D721Med (cell line): ENCODE results near the gene SPIB.

ENCODE experiments used
- DNase-seq: peaks from one replicate; pipeline ENCODE4 v3.0.0; 2011; ENCODE audit warnings: low spot score; ENCODE audit not compliant: insufficient read length
- FAIRE-seq: peaks from 2 replicates; lab custom pipeline; 2011; peaks lifted over from hg19 to GRCh38; lab: Jason Lieb, UNC
- TF ChIP-seq, protein P1 (sequence below): IDR thresholded peaks from 2 replicates; pipeline ENCODE4 v1.5.1; 2012; ENCODE audit warnings: mild to moderate bottlenecking, control low read depth; ENCODE audit not compliant: insufficient read depth; ENCODE audit errors: missing control alignments

Gene SPIB

DNA sequence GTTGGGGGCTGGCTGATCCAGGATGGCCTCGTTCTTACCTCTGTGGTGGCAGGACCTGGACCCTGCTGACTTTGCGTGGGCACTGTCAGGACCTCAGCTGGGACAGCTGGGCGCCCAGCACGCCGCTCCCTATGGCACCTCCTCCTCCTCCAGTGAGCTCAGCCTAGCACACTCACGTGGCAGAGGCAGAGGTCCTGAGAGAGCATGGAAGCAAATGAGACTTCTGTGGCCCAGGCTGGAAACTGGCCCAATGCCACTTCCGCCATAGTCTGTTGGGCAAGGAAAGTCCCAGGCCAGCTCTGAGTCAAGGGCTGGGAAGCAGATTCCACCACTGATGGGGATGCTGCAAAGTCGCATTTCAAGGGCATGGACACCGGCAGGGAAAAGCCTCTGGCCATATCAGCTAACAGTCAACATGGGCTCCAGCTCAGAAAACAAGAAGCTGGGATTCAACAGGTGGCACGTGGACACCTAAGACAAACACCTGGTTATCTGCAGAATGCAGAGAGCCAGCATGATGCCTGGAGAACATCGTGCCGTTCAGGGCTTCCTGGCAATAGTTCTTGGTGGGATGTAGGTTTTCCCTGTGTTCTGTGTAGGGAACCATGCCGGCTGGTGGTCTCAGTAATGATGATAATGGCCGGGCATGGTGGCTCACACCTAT, 30.6 kb downstream of the SPIB start:
- DNase-seq = no peak
- TF ChIP-seq, protein P1, sequence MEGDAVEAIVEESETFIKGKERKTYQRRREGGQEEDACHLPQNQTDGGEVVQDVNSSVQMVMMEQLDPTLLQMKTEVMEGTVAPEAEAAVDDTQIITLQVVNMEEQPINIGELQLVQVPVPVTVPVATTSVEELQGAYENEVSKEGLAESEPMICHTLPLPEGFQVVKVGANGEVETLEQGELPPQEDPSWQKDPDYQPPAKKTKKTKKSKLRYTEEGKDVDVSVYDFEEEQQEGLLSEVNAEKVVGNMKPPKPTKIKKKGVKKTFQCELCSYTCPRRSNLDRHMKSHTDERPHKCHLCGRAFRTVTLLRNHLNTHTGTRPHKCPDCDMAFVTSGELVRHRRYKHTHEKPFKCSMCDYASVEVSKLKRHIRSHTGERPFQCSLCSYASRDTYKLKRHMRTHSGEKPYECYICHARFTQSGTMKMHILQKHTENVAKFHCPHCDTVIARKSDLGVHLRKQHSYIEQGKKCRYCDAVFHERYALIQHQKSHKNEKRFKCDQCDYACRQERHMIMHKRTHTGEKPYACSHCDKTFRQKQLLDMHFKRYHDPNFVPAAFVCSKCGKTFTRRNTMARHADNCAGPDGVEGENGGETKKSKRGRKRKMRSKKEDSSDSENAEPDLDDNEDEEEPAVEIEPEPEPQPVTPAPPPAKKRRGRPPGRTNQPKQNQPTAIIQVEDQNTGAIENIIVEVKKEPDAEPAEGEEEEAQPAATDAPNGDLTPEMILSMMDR = no peak
- FAIRE-seq = no peak

DNA sequence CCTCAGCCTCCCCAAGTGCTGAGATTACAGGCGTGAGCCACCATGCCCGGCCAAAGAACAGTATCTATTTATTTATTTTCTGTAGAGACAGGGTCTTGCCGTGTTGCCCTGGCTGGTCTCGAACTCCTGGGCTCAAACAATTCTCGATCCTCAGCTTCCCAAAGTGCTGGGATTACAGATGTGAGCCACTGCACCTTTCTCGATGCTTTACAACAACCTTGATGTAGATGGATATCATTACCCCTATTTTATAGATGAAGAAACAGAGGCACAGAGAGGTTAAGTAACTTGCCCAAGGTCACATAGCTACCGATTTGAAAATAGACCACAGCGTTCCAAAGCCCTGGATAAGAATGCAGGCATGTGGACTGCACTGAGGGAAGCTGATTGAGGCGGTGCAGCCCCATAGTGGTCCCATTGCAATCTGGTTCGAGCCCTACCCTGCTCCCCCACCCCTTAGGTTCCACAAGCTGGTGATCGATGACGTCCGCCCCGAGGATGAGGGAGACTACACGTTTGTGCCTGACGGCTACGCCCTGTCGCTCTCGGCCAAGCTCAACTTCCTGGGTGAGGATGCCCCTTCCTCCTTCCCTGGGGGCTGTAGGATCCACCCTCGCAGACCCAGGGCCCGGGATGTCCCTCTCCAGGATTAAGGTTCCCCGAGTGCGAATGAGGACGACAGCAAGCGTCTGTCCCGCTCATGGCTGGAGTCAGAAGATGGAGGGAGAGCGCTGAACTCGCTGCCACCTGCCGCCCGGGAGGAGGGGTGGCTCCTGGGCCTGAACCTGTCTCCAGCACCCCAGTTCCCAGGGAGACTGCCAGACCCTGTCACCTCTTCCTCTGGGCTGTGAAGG, 31.9 kb downstream of the SPIB start:
- FAIRE-seq = no peak
- TF ChIP-seq, protein P1 = no peak
- DNase-seq = no peak

DNA sequence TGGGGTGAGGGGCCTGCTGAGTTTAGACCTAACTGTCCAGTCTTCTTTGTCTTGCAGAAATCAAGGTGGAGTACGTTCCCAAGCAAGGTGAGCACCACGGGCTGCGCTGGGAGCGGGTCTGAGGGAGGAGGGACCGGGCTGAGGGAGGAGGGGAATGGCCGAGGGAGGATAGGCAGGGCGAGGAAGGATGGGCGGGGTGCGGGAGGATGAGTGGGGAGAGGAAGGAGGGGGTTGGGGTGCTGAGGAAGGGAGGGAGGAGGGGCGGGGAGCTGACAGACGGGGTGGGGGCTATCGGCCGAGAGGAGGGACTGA, 32.4 kb downstream of the SPIB start:
- no peak for DNase-seq
- no peak for FAIRE-seq
- TF ChIP-seq, protein P1 = no peak

DNA sequence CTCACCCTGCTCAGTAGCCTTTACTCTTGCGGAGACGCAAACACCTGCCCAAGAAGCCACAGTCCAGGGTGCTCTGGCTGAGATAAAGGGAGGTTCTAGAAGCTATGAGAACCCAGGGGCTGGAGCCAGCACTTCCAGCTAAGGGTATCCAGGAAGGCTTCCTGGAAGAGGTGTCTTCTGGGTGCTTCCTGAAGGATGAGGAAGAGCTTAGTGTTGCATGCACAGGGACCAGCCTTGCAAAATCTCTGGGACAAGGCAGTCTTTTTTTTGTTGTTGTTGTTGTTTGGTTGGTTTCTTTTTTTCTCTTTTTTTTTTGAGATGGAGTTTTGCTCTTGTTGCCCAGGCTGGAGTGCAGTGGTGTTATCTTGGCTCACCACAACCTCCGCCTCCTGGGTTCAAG, 34.5 kb downstream of the SPIB start:
- DNase-seq (no peak), FAIRE-seq (no peak)
- TF ChIP-seq, protein P1 = no peak

DNA sequence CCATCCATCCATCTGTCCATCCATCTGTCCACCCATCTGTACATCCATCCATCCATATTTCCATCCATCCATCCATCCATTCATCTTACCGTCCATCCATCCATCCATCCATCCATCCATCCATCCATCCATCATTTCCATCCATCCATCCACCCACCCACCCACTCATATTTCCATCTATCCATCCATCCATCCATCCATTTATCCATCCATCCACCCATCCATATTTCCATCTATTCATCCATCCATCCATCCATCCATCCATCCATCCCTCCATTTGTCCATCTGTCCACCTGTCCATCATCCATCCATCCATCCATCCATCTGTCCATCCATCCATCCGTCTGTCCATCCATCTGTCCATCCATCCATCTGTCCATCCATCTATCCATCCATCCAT, 37.3 kb downstream of the SPIB start:
- FAIRE-seq (no peak), DNase-seq (no peak)
- TF ChIP-seq, protein P1 = no peak

DNA sequence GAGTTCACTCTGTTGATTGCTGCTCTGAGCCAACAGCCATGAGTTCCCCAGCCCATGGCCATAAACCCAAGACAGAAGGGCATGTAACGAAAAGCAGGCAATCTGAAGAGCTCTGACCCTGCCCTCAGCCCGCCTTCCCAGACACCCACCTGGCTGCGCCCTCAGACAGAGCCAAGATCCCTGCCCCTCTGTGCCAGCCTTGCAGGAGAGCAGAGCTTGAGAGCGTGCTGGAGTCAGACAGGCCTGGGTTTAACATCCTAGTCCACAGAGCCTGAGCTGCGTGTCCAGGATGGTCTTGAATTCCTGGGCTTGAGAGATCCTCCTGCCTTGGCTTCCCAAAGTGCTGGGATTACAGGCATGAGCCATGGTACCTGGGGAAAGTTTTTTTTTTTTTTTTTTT, 38.6 kb downstream of the SPIB start:
- DNase-seq = no peak
- TF ChIP-seq, protein P1 = no peak
- FAIRE-seq = no peak
